Caki2 (cell line): Measurements from ENCODE around the gene CNOT8. TPM values are rescaled to one million over a fixed set of nuclear protein-coding genes. Genes with fewer than 3 reads are reported as not detected.
A peak's percentile ranks its signal among the peaks of the same experiment; 100 is the strongest.

ENCODE experiments used
- DNase-seq: peaks from one replicate; pipeline ENCODE4 v3.0.0-alpha.2; 2015; ENCODE audit warnings: low read depth
- in situ Hi-C: cut with HindIII; loops from 2 replicates; pipeline ENCODE4 v1.10.0; 2016; ENCODE audit warnings: low sequenced_read_pairs, low pct_unique_long_range_greater_than_20kb, mixed read lengths
- total RNA-seq: library from RNA; depleted of rRNA; stranded (reverse); fragments of >200 nt; shearing (Covaris generic); gene quantifications from 2 replicates; pipeline ENCODE4 v1.2.3, GENCODE V29; 2014; ENCODE audit warnings: low replicate concordance

The CNOT8 gene
- total RNA-seq, 1 experiment from 2014 or later: 88.5 TPM

DNA sequence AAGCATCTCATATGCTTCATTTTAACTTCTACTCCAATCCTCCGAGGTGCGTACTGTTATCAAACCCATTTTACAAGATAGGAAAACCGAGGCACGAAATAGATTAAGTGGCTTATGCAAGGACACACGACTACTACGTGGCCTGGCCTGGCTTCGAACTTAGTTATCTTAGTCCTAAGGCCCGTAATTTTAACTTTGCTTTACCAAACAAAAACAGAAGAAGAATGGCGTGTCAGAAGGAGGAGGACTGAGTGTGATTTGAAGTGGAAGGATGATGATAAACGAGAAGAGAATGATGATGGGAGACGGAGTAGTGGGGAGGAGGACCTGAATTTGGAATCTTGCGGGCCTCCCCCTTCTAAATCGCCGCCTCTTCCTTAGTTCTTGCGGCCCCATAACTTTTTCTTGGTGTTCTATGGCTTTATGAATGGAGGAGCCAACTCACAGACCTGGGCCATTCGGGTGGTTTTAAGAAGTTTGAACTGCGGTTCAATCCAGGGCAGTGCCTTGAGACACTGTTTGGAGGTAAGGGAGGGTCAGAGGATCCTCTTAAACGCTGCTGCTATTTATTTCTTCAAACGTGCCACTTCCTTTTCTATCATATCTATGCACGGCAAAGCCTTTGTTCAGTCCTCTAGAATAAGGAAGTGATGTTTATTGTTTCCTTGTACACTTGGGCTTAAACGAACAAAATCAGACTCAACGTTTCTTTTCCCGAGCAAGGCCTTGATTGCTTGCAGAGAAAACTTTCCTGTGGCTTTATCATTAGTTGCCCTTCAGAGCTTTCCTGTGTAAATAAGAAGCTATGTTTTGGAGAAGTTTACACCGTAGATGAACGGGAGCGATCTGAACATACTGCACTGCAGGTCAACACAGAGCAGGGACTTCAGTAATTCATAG, 795 bp downstream of the CNOT8 start:
- DNase-seq: peak; percentile 52
- in situ Hi-C loops: no loop called here

DNA sequence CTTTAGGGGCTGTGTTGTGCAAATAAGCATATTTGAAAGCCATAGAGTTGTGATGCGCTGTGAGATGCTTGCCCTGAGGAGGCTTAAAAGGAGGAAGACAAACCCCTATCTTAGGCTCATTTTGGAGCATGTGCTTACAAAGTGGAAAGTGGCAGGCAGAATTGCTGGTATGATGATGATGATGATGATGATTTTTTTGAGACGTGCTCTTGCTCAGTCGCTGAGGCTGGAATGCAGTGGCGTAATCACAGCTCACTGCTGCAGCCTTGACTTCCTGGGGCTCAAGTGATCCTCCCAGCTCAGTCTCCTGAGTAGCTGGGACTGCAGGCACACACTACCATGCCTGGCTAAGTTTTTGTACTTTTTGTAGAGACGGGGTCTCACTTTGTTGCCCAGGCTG, 1.7 kb downstream of the CNOT8 start:
- peak; percentile 50 for DNase-seq
- in situ Hi-C loops: no loop called here

- in situ Hi-C loops: no loop called here
- peak; percentile 22 for DNase-seq
These were observed 2.3 kb downstream of the CNOT8 start for GRCh38 chr5:154860765-154861164.

GRCh38 chr5:154861946-154862345, 3.5 kb downstream of the CNOT8 start:
- DNase-seq: peak; percentile 78
- in situ Hi-C loops: no loop called here

- in situ Hi-C loops: no loop called here
- no peak for DNase-seq
These were observed 4.3 kb downstream of the CNOT8 start for GRCh38 chr5:154862766-154863165.

DNA sequence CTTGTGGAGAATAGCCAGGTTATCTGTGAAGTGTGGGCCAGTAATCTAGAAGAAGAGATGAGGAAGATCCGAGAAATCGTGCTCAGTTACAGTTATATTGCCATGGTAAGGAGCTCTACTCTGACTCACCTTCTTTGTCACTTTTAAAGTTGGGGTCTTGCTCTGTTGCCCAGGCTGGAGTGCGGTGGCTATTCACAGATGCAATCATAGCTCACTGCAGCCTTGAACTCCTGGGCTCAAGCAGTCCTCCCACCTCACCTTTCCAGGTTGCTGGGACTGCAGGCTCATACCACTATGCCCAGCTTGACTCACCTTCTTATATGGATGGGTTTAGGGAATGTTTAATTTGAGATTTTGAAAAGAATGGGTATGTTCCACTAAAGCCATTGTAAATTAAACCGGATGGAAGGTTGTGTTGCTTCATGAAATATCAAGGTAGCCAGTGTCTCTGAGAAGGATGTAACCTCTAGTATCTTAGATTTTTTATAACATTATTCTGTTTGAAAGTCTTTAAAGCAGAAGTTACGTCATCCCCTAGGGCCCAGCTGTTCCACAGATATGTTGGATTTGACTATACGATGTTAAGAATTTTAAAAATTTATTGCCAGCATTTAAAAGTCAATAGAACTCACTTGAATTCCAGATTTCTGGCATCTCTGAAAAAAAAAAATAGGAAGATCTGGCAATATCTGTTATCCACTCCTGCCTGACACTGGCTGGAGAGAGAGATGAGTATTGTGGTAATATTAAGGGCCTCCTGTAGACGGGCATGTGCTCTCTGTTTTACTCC, 5.1 kb downstream of the CNOT8 start:
- in situ Hi-C loops: no loop called here
- DNase-seq: no peak

GRCh38 chr5:154865466-154866184, 7.2 kb downstream of the CNOT8 start:
- in situ Hi-C loops: no loop called here
- no peak for DNase-seq

DNA sequence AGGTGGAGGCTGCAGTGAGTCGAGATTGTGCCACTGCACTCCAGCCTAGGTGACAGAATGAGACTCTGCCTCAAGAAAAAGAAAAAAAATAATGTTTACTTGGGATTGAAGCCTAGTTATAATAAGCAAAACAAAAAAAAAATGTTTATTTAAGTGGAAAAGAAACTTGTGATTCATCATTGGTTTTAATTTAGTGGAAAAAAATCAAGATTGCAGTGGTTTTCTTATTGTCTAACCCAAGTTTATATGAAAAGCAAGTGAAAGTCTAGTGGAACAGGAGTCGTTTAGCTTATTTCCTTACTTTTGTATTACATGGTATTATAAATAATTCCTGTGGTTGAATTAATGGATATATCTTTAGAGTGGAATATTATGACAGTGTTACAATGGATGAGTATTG, 8.4 kb downstream of the CNOT8 start:
- in situ Hi-C loops: no loop called here
- no peak for DNase-seq

GRCh38 chr5:154868702-154869101, 10.3 kb downstream of the CNOT8 start:
- no peak for DNase-seq
- in situ Hi-C loops: no loop called here

GRCh38 chr5:154871734-154872133, 13.3 kb downstream of the CNOT8 start:
- in situ Hi-C loops: no loop called here
- no peak for DNase-seq

GRCh38 chr5:154873791-154874331, 15.4 kb downstream of the CNOT8 start:
- DNase-seq: no peak
- in situ Hi-C loops: no loop called here

GRCh38 chr5:154878642-154879335, 20.4 kb downstream of the CNOT8 start:
- in situ Hi-C loops: no loop called here
- DNase-seq: no peak

GRCh38 chr5:154881986-154882385, 23.6 kb downstream of the CNOT8 start:
- in situ Hi-C loops: no loop called here
- no peak for DNase-seq

DNA sequence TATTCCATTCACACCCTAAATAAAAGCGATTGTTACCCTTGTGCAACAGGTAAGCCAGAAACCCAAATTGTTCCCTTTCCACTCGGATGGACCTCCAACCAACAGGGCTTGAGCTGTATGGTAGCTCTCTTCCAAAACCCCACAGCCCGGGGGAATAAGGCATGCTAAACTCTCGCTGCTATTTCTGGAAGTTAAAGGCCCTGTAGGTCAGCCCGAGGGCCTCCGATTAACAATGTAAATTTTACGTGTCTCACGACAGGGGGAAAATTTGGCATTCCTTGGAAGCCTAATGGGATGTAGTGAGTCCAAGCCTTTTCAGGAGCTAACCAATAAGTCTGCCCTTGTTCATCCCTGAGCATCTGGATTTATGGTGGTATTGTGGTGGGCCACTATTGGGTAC, 26.0 kb downstream of the CNOT8 start:
- in situ Hi-C loops: no loop called here
- no peak for DNase-seq

- DNase-seq: no peak
- in situ Hi-C loops: no loop called here
These were observed 27.0 kb downstream of the CNOT8 start for GRCh38 chr5:154885439-154885838.

DNA sequence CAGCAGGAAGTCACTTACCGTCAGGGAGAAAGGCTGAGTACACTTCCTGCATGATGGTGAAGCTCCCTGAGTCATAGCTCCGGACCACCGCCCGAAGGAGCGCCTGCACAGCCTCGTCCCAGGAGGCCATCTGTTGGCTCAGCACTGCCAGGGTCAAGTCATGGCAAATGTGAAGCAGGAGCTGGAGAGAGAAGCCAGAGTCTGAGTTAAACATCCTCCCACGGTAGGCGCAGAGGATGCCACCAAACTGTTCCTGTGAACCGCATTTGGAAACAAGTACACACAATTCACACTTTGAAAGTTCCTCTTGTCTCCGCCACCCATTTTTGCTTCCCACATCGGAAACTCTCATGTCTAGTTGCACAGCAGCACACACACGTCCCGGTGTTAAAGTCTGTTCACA, 33.9 kb downstream of the CNOT8 start:
- in situ Hi-C loops: no loop called here
- DNase-seq: no peak

- in situ Hi-C loops: no loop called here
These were observed 35.0 kb downstream of the CNOT8 start for GRCh38 chr5:154893381-154893780.

More at GRCh38 chr5:154893381-154893780, 35.0 kb downstream of the CNOT8 start:
- DNase-seq: no peak
